IMR-90 (cell line): ENCODE results near the gene SLC26A2.

Source experiments
- BHLHE40 ChIP-seq: fragments of 150-350 bp; IDR thresholded peaks from 2 replicates; pipeline ENCODE4 v1.6.1; 2016; ENCODE audit warnings: mild to moderate bottlenecking, low read depth, low read length
- CHD1 ChIP-seq: IDR thresholded peaks from 2 replicates; pipeline ENCODE4 v1.6.1; 2012; ENCODE audit warnings: low read depth, low read length, improper control_type of control experiment
- CTCF ChIP-seq: conservative IDR thresholded peaks from 2 replicates; pipeline ENCODE4 v1.5.1; 2012; ENCODE audit warnings: mild to moderate bottlenecking, low read depth, low read length, improper control_type of control experiment
- ELK1 ChIP-seq: fragments of 150-350 bp; IDR thresholded peaks from 2 replicates; pipeline ENCODE4 v1.6.1; 2016; ENCODE audit warnings: low read depth, mild to moderate bottlenecking, low read length, moderate library complexity, borderline replicate concordance
- MAZ ChIP-seq: IDR thresholded peaks from 2 replicates; pipeline ENCODE4 v1.6.1; 2012; ENCODE audit warnings: low read depth, mild to moderate bottlenecking, low read length, improper control_type of control experiment, moderate library complexity, borderline replicate concordance
- MXI1 ChIP-seq: IDR thresholded peaks from 2 replicates; pipeline ENCODE4 v1.6.1; 2012; ENCODE audit warnings: low read depth, mild to moderate bottlenecking, low read length, moderate library complexity, borderline replicate concordance
- POLR2A ChIP-seq: IDR thresholded peaks from 2 replicates; pipeline ENCODE4 v1.6.1; 2012; ENCODE audit warnings: mild to moderate bottlenecking, low read depth, low read length
- RAD21 ChIP-seq: IDR thresholded peaks from 2 replicates; pipeline ENCODE4 v1.6.1; 2012; ENCODE audit warnings: low read length, improper control_type of control experiment
- RCOR1 ChIP-seq: IDR thresholded peaks from 2 replicates; pipeline ENCODE4 v1.6.1; 2012; ENCODE audit warnings: mild to moderate bottlenecking, low read length, improper control_type of control experiment; ENCODE audit not compliant: insufficient replicate concordance
- RFX5 ChIP-seq: IDR thresholded peaks from 2 replicates; pipeline ENCODE4 v1.8.0; 2012; ENCODE audit warnings: low read depth, mild to moderate bottlenecking, low read length, moderate library complexity
- SMC3 ChIP-seq: fragments of 150-350 bp; IDR thresholded peaks from 2 replicates; pipeline ENCODE4 v1.6.1; 2016; ENCODE audit warnings: low read depth, mild to moderate bottlenecking, antibody characterized with exemption, low read length, moderate library complexity
- USF2 ChIP-seq: fragments of 150-350 bp; IDR thresholded peaks from 2 replicates; pipeline ENCODE4 v1.6.1; 2017; ENCODE audit warnings: mild to moderate bottlenecking, antibody characterized with exemption, low read length, low read depth

- no peak for TF ChIP-seq MAZ
- TF ChIP-seq CTCF, result no peak
- TF ChIP-seq POLR2A, result no peak
- no peak for TF ChIP-seq USF2
- TF ChIP-seq SMC3, result no peak
- TF ChIP-seq RAD21, result no peak
- no peak for TF ChIP-seq BHLHE40
- TF ChIP-seq RCOR1, result no peak
- TF ChIP-seq CHD1, result no peak
- TF ChIP-seq MXI1, result no peak
- TF ChIP-seq RFX5, result no peak
- no peak for TF ChIP-seq ELK1
Measured at GRCh38 chr5:149940941-149941644, 19.5 kb upstream of the SLC26A2 start.
